ENCODE data around the gene MRPL49.

The MRPL49 gene

DNA sequence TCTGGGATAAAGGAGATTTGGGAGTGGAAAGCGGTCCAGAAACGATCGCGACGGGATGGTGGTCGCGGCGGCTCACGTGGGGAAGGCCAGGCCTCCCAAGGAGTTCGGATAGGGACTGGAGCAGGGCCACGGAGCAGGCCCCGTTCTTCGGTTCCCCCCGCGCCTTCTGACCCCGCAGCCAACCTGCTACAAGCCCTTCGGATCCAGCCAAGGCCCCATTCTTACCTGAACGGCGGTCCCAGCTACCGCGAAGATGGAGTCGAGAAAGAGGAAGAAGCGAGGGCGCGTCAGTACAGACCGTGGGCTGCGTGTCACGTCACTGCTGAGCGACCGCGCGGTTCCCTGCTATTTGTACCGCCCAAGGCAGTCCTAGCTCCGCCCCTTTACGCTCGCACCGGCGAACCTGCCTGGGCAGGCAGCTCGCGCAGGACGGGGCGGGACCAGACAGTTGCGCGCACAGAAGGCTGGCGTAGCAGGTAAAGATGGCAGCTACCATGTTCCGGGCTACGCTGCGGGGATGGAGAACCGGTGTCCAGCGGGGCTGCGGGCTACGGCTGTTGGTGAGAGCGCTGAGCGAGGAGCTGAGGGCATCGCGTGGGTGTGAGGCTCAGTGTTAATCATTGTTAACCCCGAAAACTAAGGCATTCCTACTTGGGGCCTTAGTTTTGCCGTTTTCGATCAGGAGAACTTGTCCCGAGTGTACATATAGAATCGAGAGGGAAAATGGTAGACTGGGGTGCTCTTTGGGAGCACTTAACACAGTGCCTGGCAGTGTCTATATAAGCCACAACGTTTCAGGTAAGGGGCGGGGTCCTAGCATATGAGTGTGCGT, at the start of gene MRPL49, which contains the start of gene FAU:
Gene MRPL49, plus strand, starts transcription at position 457 of the 832 bp plus-strand sequence. Its CDS starts 26 bp downstream, at position 483.
Gene FAU, minus strand, starts transcription at position 270 of the 832 bp plus-strand sequence. CDS start 321 bp downstream, outside the sequence.
- FAIRE-seq = peak; percentile 97
- DNase-seq (ENCODE audit: insufficient read length, low spot score) = peak; percentile 96

- FAIRE-seq (no peak), DNase-seq (ENCODE audit: insufficient read length, low spot score) (no peak)
Measured at GRCh38 chr11:65072631-65072966, 49.5 kb upstream of the MRPL49 start.

GRCh38 chr11:65077451-65077850, 44.7 kb upstream of the MRPL49 start:
- DNase-seq (ENCODE audit: insufficient read length, low spot score) (no peak), FAIRE-seq (no peak)

GRCh38 chr11:65078151-65078550, 44.0 kb upstream of the MRPL49 start:
- FAIRE-seq (no peak), DNase-seq (ENCODE audit: insufficient read length, low spot score) (no peak)

DNA sequence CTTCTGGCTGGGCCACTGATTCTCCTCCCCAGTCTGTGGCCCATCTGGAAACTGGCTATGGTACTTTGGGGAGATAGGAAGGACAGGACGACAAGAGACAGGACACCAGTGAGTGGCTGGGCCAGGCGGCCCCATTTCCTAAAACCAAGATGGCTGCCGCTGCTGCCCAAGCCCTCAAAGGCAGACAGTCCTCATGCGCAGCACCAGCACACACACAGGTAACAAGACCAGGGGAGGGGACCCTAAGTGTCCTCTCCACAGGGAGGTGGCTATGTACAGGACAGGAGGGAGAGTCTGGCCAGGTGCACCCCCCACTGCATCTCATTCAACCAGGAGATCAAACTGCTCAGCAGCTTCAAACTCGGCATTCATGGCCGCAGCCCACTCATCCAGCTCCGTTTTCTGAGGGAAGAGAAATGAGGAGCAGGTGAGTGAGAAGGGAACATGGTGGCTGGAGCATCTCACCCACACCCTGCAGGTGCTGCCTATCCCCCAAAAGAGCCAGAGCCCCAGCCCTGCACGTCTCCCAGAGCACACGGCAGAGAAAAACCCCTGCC, 43.3 kb upstream of the MRPL49 start:
- FAIRE-seq (no peak), DNase-seq (ENCODE audit: insufficient read length, low spot score) (no peak)

GRCh38 chr11:65083134-65083833, 38.8 kb upstream of the MRPL49 start:
- FAIRE-seq = no peak

GRCh38 chr11:65083834-65084597, 38.1 kb upstream of the MRPL49 start, which contains the start of the genes CDCA5 and ZFPL1:
Gene CDCA5 (minus strand): TSS chr11:65084040. CDS start chr11:65083978, 62 bp downstream.
Gene ZFPL1 (plus strand): TSS chr11:65084222. CDS start chr11:65084699, 477 bp downstream.
- DNase-seq (ENCODE audit: insufficient read length, low spot score) (peak; percentile 98), FAIRE-seq (peak; percentile 76)

More at GRCh38 chr11:65083134-65083833, 38.8 kb upstream of the MRPL49 start:
- no peak for DNase-seq (ENCODE audit: insufficient read length, low spot score)

DNA sequence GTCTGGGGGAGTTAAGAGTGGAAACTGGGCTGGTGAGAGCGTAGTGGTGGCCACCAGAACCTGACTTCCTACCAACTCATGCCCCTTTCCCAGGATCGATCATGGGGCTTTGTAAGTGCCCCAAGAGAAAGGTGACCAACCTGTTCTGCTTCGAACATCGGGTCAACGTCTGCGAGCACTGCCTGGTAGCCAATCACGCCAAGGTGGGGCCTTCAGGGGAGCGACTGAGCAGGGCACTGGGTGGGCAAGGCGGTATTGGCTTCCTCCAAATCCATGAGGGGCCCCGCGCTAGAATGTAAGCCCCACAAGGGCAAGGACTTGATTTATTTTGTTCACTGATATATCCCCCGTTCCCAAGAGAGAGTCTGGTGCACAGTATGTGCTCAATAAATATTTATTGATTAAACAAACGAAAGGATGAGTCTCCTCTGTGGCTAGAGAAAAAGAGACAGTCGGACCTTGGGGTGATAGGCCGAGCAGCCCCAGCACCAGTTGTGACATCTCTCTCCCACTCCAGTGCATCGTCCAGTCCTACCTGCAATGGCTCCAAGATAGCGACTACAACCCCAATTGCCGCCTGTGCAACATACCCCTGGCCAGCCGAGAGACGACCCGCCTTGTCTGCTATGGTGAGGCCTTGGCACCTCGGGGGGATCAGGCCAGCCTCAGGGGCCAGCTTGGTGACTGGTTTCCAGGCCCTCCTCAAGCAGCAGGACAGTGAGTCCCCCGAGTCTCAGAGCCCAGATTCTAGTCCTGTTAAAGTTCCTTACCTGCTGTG, 37.3 kb upstream of the MRPL49 start:
- FAIRE-seq = no peak

GRCh38 chr11:65085446-65085845, 36.7 kb upstream of the MRPL49 start:
- FAIRE-seq (no peak), DNase-seq (ENCODE audit: insufficient read length, low spot score) (no peak)

More for the DNA sequence above, 37.3 kb upstream of the MRPL49 start:
- DNase-seq (ENCODE audit: insufficient read length, low spot score) = no peak

GRCh38 chr11:65086809-65087208, 35.3 kb upstream of the MRPL49 start:
- no peak for DNase-seq (ENCODE audit: insufficient read length, low spot score)
- no peak for FAIRE-seq

GRCh38 chr11:65087216-65087615, 34.9 kb upstream of the MRPL49 start:
- FAIRE-seq = no peak
- DNase-seq (ENCODE audit: insufficient read length, low spot score) = no peak

GRCh38 chr11:65087827-65088226, 34.3 kb upstream of the MRPL49 start:
- no peak for FAIRE-seq
- DNase-seq (ENCODE audit: insufficient read length, low spot score) = no peak

- no peak for FAIRE-seq
- no peak for DNase-seq (ENCODE audit: insufficient read length, low spot score)
Measured at GRCh38 chr11:65089621-65090020, 32.5 kb upstream of the MRPL49 start.

- no peak for FAIRE-seq
Measured at GRCh38 chr11:65090628-65091027, 31.5 kb upstream of the MRPL49 start.

GRCh38 chr11:65095427-65095826, 26.7 kb upstream of the MRPL49 start:
- FAIRE-seq (no peak), DNase-seq (ENCODE audit: insufficient read length, low spot score) (no peak)

More at GRCh38 chr11:65090628-65091027, 31.5 kb upstream of the MRPL49 start:
- DNase-seq (ENCODE audit: insufficient read length, low spot score) = no peak

DNA sequence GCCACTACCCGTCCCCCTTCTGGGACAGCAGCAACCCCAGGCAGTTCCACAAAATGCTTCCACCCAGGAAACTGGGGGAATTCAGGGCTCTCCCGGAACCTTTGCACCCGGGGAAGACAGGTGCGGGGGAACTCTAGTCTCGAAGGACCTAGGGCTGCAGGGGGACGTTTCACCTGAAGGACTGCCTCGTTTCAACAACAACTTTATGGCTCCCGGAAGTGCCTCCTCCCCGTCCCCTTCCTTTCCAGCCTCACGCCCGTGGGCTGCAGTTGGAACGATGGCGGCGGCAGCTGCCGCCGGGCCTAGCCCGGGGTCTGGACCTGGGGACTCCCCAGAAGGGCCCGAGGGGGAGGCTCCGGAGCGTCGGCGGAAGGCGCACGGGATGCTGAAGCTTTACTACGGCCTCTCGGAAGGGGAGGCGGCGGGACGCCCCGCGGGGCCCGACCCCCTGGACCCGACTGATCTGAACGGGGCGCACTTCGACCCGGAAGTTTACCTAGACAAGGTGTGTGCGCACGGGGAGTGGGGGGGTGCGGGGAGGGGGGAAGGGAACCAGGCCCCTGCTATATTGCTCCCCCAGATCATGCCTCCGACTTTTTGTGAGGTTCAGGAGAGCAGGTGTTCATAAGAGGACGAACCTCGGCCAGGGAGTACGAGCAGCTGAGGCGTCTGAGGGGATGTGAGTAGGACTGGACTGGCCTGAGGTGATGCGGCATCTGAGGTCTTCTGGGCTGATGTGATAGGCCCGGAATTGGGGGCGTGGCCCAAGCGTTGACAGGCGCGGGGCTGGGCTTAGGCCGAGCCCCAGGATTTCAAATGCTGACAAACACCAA, 25.9 kb upstream of the MRPL49 start, which contains the start of gene VPS51:
Gene VPS51, plus strand, starts transcription at position 241 of the 833 bp plus-strand sequence. Its CDS starts 37 bp downstream, at position 278.
- no peak for FAIRE-seq
- DNase-seq (ENCODE audit: insufficient read length, low spot score) = peak; percentile 90

DNA sequence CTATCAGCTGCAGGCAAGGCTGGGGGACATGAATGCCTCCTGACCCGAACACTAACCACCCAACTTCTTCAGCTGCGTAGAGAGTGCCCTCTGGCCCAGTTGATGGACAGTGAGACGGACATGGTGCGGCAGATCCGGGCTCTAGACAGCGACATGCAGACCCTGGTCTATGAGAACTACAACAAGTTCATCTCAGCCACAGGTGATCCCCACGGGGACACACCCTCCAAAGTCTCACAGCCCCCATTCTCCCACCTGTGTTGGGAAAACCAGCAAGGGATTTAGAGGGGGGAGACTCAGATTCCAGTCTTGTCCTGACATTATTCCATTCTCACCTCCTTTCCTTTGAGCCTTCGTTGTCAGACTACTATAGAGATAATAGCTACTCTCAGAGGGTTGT, 25.2 kb upstream of the MRPL49 start:
- no peak for DNase-seq (ENCODE audit: insufficient read length, low spot score)
- FAIRE-seq = no peak

DNA sequence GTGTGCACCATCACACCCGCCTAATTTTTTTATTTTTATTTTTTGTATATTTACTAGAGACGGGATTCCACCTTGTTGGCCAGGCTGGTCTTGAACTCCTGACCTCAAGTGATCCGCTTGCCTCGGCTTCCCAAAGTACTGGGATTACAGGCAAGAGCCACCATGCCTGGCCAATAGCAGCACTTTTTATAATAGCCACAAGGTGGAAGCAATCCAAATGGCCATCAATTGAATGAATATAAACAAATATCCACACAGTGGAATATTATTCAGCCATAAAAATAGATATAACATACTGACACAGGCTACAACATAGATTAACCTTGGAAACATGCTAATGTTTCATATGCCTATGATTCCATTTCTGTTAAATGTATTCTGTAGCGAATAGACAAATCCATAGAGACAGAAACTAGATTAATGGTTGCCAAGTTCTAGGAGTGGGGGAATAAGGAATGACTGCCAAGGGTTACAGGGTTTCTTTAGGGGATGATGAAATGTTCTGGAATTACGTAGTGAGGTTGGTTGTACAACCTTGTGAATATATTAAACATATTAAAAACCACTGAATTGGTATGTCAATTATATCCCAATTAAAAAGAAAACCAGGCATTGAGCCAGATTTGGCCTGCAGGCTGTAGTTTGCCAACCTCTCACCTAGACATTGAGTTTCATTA, 21.3 kb upstream of the MRPL49 start:
- FAIRE-seq (no peak), DNase-seq (ENCODE audit: insufficient read length, low spot score) (no peak)

Measured in HTR-8/SVneo (cell line).